ENCODE measurements around the gene ANKRD7. TPM values are rescaled to one million over a fixed set of nuclear protein-coding genes. Genes with fewer than 3 reads are reported as not detected.

Gene ANKRD7
- total RNA-seq, 1 experiment from 2014 or later: 2.4 TPM

DNA sequence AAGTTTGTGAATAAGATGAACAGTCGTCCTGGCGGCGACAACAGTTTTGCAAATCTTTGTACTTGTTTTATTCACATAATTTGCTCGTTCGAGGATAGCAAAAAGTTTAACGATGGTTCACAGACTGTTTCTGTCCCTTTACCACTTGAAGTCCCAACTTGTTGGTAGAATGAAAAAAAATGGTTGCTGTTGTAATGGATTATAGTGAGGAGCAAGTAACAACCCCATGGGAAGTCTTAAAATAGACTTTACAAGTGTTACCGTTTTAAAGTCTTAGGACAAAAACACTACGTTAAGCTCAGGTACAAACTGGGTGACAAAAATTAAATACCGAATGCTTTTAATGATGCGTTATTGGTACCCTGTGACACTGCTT is 40.0 kb upstream of the ANKRD7 start:
- BruUV-seq (replicated peaks): TSS peak; percentile 46
- Histone ChIP-seq H4K20me1 (ENCODE audit: insufficient read depth) (no peaks in the 10 kb centered on the region), H3K36me3 (ENCODE audit: low read depth) (peaks cover 25% of the 10 kb centered on the region), H3K79me2 (ENCODE audit: low read depth) (peaks cover 43% of the 10 kb centered on the region), H3K27me3 (ENCODE audit: insufficient read depth, low read depth) (no peaks in the 10 kb centered on the region), H2AFZ (peak overlapping the region; percentile 93), H3K9me3 (ENCODE audit: insufficient read depth, low read depth) (no peaks in the 10 kb centered on the region), H3K4me2 (peak overlapping the region; percentile 93), H3K4me1 (replicated peaks; ENCODE audit: insufficient read depth) (peaks cover 18% of the 10 kb centered on the region), H3K4me3 (peak overlapping the region; percentile 91), H3F3A (ENCODE audit: insufficient read depth, low read depth) (no peaks in the 10 kb centered on the region), H3K27ac (peak overlapping the region; percentile 66), H3K9me2 (ENCODE audit: insufficient read depth) (no peaks in the 10 kb centered on the region)
- DNase-seq: no peak
- POLR2A ChIA-PET (ENCODE audit: unreplicated experiment): no interaction called here
- CTCF ChIA-PET: no interaction called here
- intact Hi-C loops (cut with micrococcal nuclease; ENCODE audit: unreplicated experiment): loop anchor here (5.0 kb wide), 1 partner anchor 187 kb away; no protein-coding TSS in a partner anchor
- TF ChIP-seq EZH2 (IDR thresholded peaks at IDR 0.05; ENCODE audit: low read depth): no peak
- TF ChIP-seq, protein P1, sequence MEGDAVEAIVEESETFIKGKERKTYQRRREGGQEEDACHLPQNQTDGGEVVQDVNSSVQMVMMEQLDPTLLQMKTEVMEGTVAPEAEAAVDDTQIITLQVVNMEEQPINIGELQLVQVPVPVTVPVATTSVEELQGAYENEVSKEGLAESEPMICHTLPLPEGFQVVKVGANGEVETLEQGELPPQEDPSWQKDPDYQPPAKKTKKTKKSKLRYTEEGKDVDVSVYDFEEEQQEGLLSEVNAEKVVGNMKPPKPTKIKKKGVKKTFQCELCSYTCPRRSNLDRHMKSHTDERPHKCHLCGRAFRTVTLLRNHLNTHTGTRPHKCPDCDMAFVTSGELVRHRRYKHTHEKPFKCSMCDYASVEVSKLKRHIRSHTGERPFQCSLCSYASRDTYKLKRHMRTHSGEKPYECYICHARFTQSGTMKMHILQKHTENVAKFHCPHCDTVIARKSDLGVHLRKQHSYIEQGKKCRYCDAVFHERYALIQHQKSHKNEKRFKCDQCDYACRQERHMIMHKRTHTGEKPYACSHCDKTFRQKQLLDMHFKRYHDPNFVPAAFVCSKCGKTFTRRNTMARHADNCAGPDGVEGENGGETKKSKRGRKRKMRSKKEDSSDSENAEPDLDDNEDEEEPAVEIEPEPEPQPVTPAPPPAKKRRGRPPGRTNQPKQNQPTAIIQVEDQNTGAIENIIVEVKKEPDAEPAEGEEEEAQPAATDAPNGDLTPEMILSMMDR (conservative IDR thresholded peaks at IDR 0.05): no peak

DNA sequence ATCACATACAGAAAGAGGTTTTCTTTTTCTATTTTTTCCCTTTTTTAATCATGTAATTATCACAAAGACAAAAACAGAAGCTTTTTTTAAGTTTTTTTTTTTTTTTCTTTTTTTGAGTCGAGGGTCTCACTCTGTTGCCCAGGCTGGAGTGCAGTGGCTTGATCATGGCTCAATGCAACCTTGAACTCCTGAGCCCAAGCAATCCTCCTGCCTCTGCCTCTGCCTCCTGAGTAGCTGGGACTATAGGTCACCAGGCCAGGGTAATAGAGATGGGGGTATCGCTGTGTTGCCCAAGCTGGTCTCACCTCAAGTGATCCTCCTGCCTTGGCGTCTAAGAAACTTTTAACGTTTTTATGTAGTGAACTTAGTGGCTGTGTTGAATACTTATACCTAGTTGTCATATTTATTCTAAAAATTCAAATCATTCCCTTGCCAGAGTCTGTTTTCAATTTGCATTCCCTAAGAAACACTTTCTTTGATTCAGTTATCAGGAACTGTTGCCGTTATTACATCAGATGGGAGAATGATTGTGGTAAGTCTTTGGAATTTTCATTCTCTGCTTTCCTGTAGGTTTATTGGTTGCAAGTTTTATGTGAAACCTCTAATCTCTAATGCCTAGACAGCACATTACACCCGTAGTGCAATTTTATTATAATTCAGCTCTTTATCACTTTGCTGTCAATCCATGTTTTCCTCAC is 39.2 kb upstream of the ANKRD7 start:
- H3K79me2 ChIP-seq (ENCODE audit: low read depth): peaks cover 43% of the 10 kb centered on the region
- no peak for TF ChIP-seq EZH2 (IDR thresholded peaks at IDR 0.05; ENCODE audit: low read depth)
- TF ChIP-seq, protein P1 (conservative IDR thresholded peaks at IDR 0.05): no peak
- no TSS peak for BruUV-seq (replicated peaks)
- H3K4me2 ChIP-seq: peak overlapping the region; percentile 93
- H3K27me3 ChIP-seq (ENCODE audit: insufficient read depth, low read depth): no peaks in the 10 kb centered on the region
- peak overlapping the region; percentile 91 for H3K4me3 ChIP-seq
- intact Hi-C loops (cut with micrococcal nuclease; ENCODE audit: unreplicated experiment): no loop called here
- no peaks in the 10 kb centered on the region for H3K9me2 ChIP-seq (ENCODE audit: insufficient read depth)
- 0 out of 2 replicates have a peak overlapping the region, but pooled peaks have one; percentile 66 for H3K27ac ChIP-seq
- H3K4me1 ChIP-seq (replicated peaks; ENCODE audit: insufficient read depth): peaks cover 18% of the 10 kb centered on the region
- POLR2A ChIA-PET (ENCODE audit: unreplicated experiment): no interaction called here
- peaks cover 30% of the 10 kb centered on the region for H3K36me3 ChIP-seq (ENCODE audit: low read depth)
- H3K9me3 ChIP-seq (ENCODE audit: insufficient read depth, low read depth): no peaks in the 10 kb centered on the region
- H3F3A ChIP-seq (ENCODE audit: insufficient read depth, low read depth): no peaks in the 10 kb centered on the region
- no peaks in the 10 kb centered on the region for H4K20me1 ChIP-seq (ENCODE audit: insufficient read depth)
- no peak overlapping the region for H2AFZ ChIP-seq
- DNase-seq: no peak
- CTCF ChIA-PET: no interaction called here

DNA sequence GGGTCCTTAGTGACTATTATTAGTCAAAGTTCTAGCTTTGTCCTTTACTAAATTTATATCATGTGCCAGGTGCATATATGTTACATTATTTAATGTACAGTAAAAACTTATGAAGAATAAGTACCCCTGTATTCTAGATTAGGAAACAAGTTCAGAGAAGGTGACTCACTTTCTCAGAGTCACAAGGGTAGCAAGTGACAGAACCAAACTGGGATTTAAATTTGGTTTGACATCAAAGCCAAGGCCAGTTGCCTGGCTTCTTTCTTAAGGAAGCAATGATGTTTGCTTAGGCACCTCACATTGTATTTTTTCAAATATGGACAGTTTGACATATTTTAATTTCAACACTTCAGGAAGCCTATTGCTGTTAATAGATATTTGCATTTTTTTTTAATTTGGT is 38.0 kb upstream of the ANKRD7 start:
- no TSS peak for BruUV-seq (replicated peaks)
- 0 out of 2 replicates have a peak, but pooled peaks cover 6% of the 10 kb centered on the region for H3F3A ChIP-seq (ENCODE audit: insufficient read depth, low read depth)
- peak overlapping the region; percentile 93; the same call in 1 of the 2 replicates for H3K4me2 ChIP-seq
- H3K9me2 ChIP-seq (ENCODE audit: insufficient read depth): no peaks in the 10 kb centered on the region
- no peaks in the 10 kb centered on the region for H3K27me3 ChIP-seq (ENCODE audit: insufficient read depth, low read depth)
- ChIA-PET CTCF (no interaction called here), POLR2A (ENCODE audit: unreplicated experiment) (no interaction called here)
- H3K36me3 ChIP-seq (ENCODE audit: low read depth): peaks cover 31% of the 10 kb centered on the region
- H3K4me3 ChIP-seq: no peak overlapping the region
- H4K20me1 ChIP-seq (ENCODE audit: insufficient read depth): no peaks in the 10 kb centered on the region
- peaks cover 43% of the 10 kb centered on the region for H3K79me2 ChIP-seq (ENCODE audit: low read depth)
- H2AFZ ChIP-seq: no peak overlapping the region
- TF ChIP-seq, protein P1 (conservative IDR thresholded peaks at IDR 0.05): no peak
- TF ChIP-seq EZH2 (IDR thresholded peaks at IDR 0.05; ENCODE audit: low read depth): no peak
- intact Hi-C loops (cut with micrococcal nuclease; ENCODE audit: unreplicated experiment): no loop called here
- peaks cover 18% of the 10 kb centered on the region for H3K4me1 ChIP-seq (replicated peaks; ENCODE audit: insufficient read depth)
- no peaks in the 10 kb centered on the region for H3K9me3 ChIP-seq (ENCODE audit: insufficient read depth, low read depth)
- no peak for DNase-seq
- H3K27ac ChIP-seq: no peak overlapping the region

Data from PC-9 (cell line).